Measurements from ENCODE around the gene KRT33A. TPM values are rescaled to one million over a fixed set of nuclear protein-coding genes. Genes with fewer than 3 reads are reported as not detected.

The KRT33A gene
- total RNA-seq, 1 experiment from 2014 or later, result not detected

DNA sequence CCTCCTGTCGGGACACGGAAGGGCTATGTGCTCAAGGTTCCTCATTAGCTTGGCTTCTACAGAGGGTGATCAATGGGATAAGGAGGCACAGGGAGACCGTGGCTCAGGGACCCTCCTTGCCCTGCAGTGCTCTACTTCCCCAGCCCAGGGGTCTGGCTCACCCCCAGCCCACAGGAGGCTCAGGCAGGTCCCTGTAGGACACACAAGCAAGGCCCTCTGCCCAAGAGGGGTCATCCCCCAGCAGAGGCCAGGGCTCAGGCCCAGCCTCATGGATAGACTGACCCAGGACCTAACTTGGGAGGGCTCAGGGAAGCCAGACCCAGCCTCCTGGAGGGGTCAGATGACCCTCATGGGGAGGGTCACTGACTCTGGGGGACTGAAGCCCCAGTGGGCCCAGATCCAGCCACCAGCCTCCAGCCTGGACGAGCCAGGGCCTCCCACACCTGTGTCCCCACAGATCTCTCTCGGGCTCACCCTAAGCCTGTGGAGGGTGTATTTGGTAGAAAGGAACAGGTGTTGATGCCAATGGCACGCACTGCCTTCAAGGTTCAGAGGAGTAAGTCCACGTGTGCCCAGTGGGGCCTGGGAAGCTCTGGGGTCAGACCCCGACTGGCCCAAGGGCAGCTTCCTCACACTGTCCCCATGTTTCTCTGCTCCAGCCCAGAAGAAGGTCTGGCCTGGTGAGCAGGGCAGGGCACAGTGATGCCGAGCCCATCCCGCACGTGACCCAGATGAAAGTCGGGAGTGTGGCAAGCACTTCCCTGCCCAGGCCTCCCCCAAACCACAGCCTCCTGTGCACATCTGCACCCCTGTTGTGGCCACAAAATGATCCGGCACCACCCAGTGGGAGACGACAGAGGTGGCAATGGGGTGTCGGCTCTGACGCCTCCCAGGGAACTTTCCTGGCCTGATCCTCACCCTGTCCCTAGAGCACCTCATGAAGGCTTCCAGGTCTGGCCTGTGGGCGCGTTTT lies 24.2 kb downstream of the KRT33A start:
- no peak overlapping the region for H3K18ac ChIP-seq (ENCODE audit: insufficient read length, low read depth, low read length)
- no peak overlapping the region for H2BK5ac ChIP-seq (ENCODE audit: insufficient read length, low read length)
- Mint-ChIP-seq H3K9me3 (no peaks in the 10 kb centered on the region), H3K36me3 (ENCODE audit: insufficient read depth in 1 of 3, low read depth in 3 of 3) (no peaks in the 10 kb centered on the region), H3K27me3 (ENCODE audit: low read depth) (no peaks in the 10 kb centered on the region; the same call in 1 of the 2 replicates), H3K27ac (no peak overlapping the region; a peak in 1 of 7 replicates), H3K4me3 (no peak overlapping the region), H3K4me1 (peaks cover 3 to 4% of the 10 kb centered on the region in 2 experiments; a peak in 2 of 4 replicates)
- TF ChIP-seq, protein P1, sequence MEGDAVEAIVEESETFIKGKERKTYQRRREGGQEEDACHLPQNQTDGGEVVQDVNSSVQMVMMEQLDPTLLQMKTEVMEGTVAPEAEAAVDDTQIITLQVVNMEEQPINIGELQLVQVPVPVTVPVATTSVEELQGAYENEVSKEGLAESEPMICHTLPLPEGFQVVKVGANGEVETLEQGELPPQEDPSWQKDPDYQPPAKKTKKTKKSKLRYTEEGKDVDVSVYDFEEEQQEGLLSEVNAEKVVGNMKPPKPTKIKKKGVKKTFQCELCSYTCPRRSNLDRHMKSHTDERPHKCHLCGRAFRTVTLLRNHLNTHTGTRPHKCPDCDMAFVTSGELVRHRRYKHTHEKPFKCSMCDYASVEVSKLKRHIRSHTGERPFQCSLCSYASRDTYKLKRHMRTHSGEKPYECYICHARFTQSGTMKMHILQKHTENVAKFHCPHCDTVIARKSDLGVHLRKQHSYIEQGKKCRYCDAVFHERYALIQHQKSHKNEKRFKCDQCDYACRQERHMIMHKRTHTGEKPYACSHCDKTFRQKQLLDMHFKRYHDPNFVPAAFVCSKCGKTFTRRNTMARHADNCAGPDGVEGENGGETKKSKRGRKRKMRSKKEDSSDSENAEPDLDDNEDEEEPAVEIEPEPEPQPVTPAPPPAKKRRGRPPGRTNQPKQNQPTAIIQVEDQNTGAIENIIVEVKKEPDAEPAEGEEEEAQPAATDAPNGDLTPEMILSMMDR (conservative IDR thresholded peaks at IDR 0.05), result no peak
- no peak overlapping the region; the same call in 1 of the 2 replicates for H3K14ac ChIP-seq (ENCODE audit: insufficient read depth, low read length)
- no peak overlapping the region for H2AK5ac ChIP-seq (ENCODE audit: insufficient read length, low read length)
- no peak overlapping the region for H3K27ac ChIP-seq (ENCODE audit: insufficient read length, low read depth, low read length)
- no peak overlapping the region for H2BK120ac ChIP-seq (ENCODE audit: low read depth, low read length, poor library complexity, severe bottlenecking)
- H3K23ac ChIP-seq (ENCODE audit: insufficient read length, low read depth, low read length), result no peak overlapping the region
- no peaks in the 10 kb centered on the region for H3K27me3 ChIP-seq (ENCODE audit: insufficient read depth, low read length)
- H3K23me2 ChIP-seq (ENCODE audit: insufficient read length, low read depth, low read length, poor library complexity, severe bottlenecking), result no peaks in the 10 kb centered on the region
- no peak overlapping the region for H2BK12ac ChIP-seq (ENCODE audit: insufficient read length, low read depth, low read length)
- H4K20me1 ChIP-seq (ENCODE audit: control insufficient read depth, insufficient read depth, insufficient read length), result no peaks in the 10 kb centered on the region
- H3K56ac ChIP-seq (ENCODE audit: insufficient read length, low read depth, low read length), result no peak overlapping the region
- no peaks in the 10 kb centered on the region for H3K9me3 ChIP-seq (ENCODE audit: control insufficient read depth, low read depth, low read length)
- H2BK15ac ChIP-seq (ENCODE audit: low read depth, low read length), result no peak overlapping the region
- H4K8ac ChIP-seq (replicated peaks; ENCODE audit: insufficient read length, low read depth, low read length), result no peak overlapping the region
- H4K91ac ChIP-seq (ENCODE audit: insufficient read length, low read depth, low read length), result no peak overlapping the region
- no peak overlapping the region for H4K5ac ChIP-seq (ENCODE audit: insufficient read length, low read depth, low read length)
- no peak overlapping the region for H3K4me2 ChIP-seq (ENCODE audit: insufficient read depth, insufficient read length, low read length)
- H3K4me1 ChIP-seq (ENCODE audit: insufficient read depth, low read length), result no peaks in the 10 kb centered on the region
- H3K79me2 ChIP-seq (ENCODE audit: insufficient read depth, low read length), result no peaks in the 10 kb centered on the region
- H2BK20ac ChIP-seq (ENCODE audit: low read depth, low read length, poor library complexity, severe bottlenecking), result no peak overlapping the region
- WGBS (ENCODE audit: extremely low coverage, insufficient read length, low lambda C conversion rate), result no CpG with 5 or more reads among the region's 18 CpGs
- H3K79me1 ChIP-seq (ENCODE audit: insufficient read depth, low read depth, low read length, poor library complexity, severe bottlenecking), result no peaks in the 10 kb centered on the region
- H3K9ac ChIP-seq (ENCODE audit: extremely low read depth, insufficient read length, low read length), result no peak overlapping the region
- no peak overlapping the region for H3K4ac ChIP-seq (ENCODE audit: low read depth, low read length)
- H2AFZ ChIP-seq (ENCODE audit: low read length), result no peak overlapping the region
- no peak overlapping the region for H3T11ph ChIP-seq (ENCODE audit: low read length)
- no peak for DNase-seq
